HEK293 (cell line): ENCODE data around the gene CEP41.

Experiments
- BCL11B ChIP-seq: fragments of 450-650 bp; formaldehyde crosslinking; IDR thresholded peaks from 2 replicates; pipeline ENCODE4 v1.5.1; 2016; ENCODE audit warnings: low read depth, missing biosample characterization, missing genetic modification characterization
- FEZF1 ChIP-seq: fragments of 450-650 bp; formaldehyde crosslinking; IDR thresholded peaks from 2 replicates; pipeline ENCODE4 v1.5.1; 2016; ENCODE audit warnings: missing biosample characterization, missing genetic modification characterization
- GFI1B ChIP-seq: fragments of 450-650 bp; formaldehyde crosslinking; IDR thresholded peaks from 2 replicates; pipeline ENCODE4 v1.5.1; 2016; ENCODE audit warnings: missing biosample characterization, missing genetic modification characterization
- GLIS2 ChIP-seq: fragments of 450-650 bp; formaldehyde crosslinking; IDR thresholded peaks from 2 replicates; pipeline ENCODE4 v1.5.1; 2016; ENCODE audit warnings: missing biosample characterization, missing genetic modification characterization
- IKZF3 ChIP-seq: fragments of 450-650 bp; IDR thresholded peaks from 2 replicates; pipeline ENCODE4 v1.5.0; 2018; ENCODE audit warnings: missing biosample characterization, mild to moderate bottlenecking, missing genetic modification characterization, moderate library complexity
- KLF1 ChIP-seq: fragments of 450-650 bp; formaldehyde crosslinking; IDR thresholded peaks from 2 replicates; pipeline ENCODE4 v1.5.1; 2016; ENCODE audit warnings: missing biosample characterization, missing genetic modification characterization
- KLF10 ChIP-seq: fragments of 450-650 bp; IDR thresholded peaks from 2 replicates; pipeline ENCODE4 v1.5.1; 2018; ENCODE audit warnings: missing biosample characterization, mild to moderate bottlenecking, missing genetic modification characterization
- KLF16 ChIP-seq: fragments of 450-650 bp; formaldehyde crosslinking; IDR thresholded peaks from 2 replicates; pipeline ENCODE4 v1.5.1; 2017; ENCODE audit warnings: missing biosample characterization, missing genetic modification characterization
- MYNN ChIP-seq: fragments of 450-650 bp; formaldehyde crosslinking; IDR thresholded peaks from 2 replicates; pipeline ENCODE4 v1.5.1; 2016; ENCODE audit warnings: missing biosample characterization, missing genetic modification characterization, borderline replicate concordance
- PATZ1 ChIP-seq: fragments of 450-650 bp; formaldehyde crosslinking; IDR thresholded peaks from 2 replicates; pipeline ENCODE4 v1.5.1; 2016; ENCODE audit warnings: missing biosample characterization, missing genetic modification characterization
- PRDM6 ChIP-seq: fragments of 450-650 bp; formaldehyde crosslinking; IDR thresholded peaks from 2 replicates; pipeline ENCODE4 v1.5.1; 2017; ENCODE audit warnings: missing biosample characterization, missing genetic modification characterization
- TCF7L2 ChIP-seq: IDR thresholded peaks from 2 replicates; pipeline ENCODE4 v1.6.1; 2011; ENCODE audit warnings: low read depth, mild to moderate bottlenecking, inconsistent platforms, low read length, moderate library complexity, borderline replicate concordance
- YY1 ChIP-seq: fragments of 450-650 bp; formaldehyde crosslinking; IDR thresholded peaks from 2 replicates; pipeline ENCODE4 v1.5.1; 2018; ENCODE audit warnings: missing biosample characterization, missing genetic modification characterization
- ZBTB17 ChIP-seq: fragments of 450-650 bp; formaldehyde crosslinking; IDR thresholded peaks from 2 replicates; pipeline ENCODE4 v1.5.1; 2016; ENCODE audit warnings: missing biosample characterization, missing genetic modification characterization
- ZBTB20 ChIP-seq: fragments of 450-650 bp; formaldehyde crosslinking; IDR thresholded peaks from 2 replicates; pipeline ENCODE4 v1.5.1; 2016; ENCODE audit warnings: missing biosample characterization, missing genetic modification characterization
- ZBTB8A ChIP-seq: fragments of 450-650 bp; formaldehyde crosslinking; IDR thresholded peaks from 2 replicates; pipeline ENCODE4 v1.5.1; 2016; ENCODE audit warnings: missing biosample characterization, missing genetic modification characterization
- ZFP37 ChIP-seq: fragments of 450-650 bp; formaldehyde crosslinking; IDR thresholded peaks from 2 replicates; pipeline ENCODE4 v1.5.1; 2016; ENCODE audit warnings: missing biosample characterization, missing genetic modification characterization
- ZNF211 ChIP-seq: fragments of 450-650 bp; formaldehyde crosslinking; IDR thresholded peaks from 2 replicates; pipeline ENCODE4 v1.5.1; 2016; ENCODE audit warnings: low read depth, missing biosample characterization, missing genetic modification characterization
- ZNF221 ChIP-seq: fragments of 450-650 bp; formaldehyde crosslinking; IDR thresholded peaks from 2 replicates; pipeline ENCODE4 v1.5.1; 2017; ENCODE audit warnings: missing biosample characterization, missing genetic modification characterization, borderline replicate concordance
- ZNF24 ChIP-seq: fragments of 450-650 bp; formaldehyde crosslinking; IDR thresholded peaks from 2 replicates; pipeline ENCODE4 v1.5.1; 2016; ENCODE audit warnings: missing biosample characterization, missing genetic modification characterization
- ZNF266 ChIP-seq: fragments of 450-650 bp; formaldehyde crosslinking; IDR thresholded peaks from 2 replicates; pipeline ENCODE4 v1.5.1; 2016; ENCODE audit warnings: missing biosample characterization, missing genetic modification characterization, low read depth
- ZNF362 ChIP-seq: fragments of 450-650 bp; formaldehyde crosslinking; IDR thresholded peaks from 2 replicates; pipeline ENCODE4 v1.5.1; 2016; ENCODE audit warnings: missing biosample characterization, missing genetic modification characterization
- ZNF394 ChIP-seq: fragments of 450-650 bp; formaldehyde crosslinking; IDR thresholded peaks from 2 replicates; pipeline ENCODE4 v1.5.1; 2016; ENCODE audit warnings: missing biosample characterization, missing genetic modification characterization, mild to moderate bottlenecking, moderate library complexity, borderline replicate concordance
- ZNF518A ChIP-seq: fragments of 450-650 bp; formaldehyde crosslinking; conservative IDR thresholded peaks from 2 replicates; pipeline ENCODE4 v1.5.1; 2016; ENCODE audit warnings: low read depth, missing biosample characterization, missing genetic modification characterization
- ZNF544 ChIP-seq: fragments of 450-650 bp; formaldehyde crosslinking; IDR thresholded peaks from 2 replicates; pipeline ENCODE4 v1.5.0; 2017; ENCODE audit warnings: missing biosample characterization, missing genetic modification characterization
- ZNF561 ChIP-seq: fragments of 450-650 bp; IDR thresholded peaks from 2 replicates; pipeline ENCODE4 v1.5.1; 2018; ENCODE audit warnings: missing biosample characterization, missing genetic modification characterization, borderline replicate concordance
- ZNF571 ChIP-seq: fragments of 450-650 bp; formaldehyde crosslinking; IDR thresholded peaks from 2 replicates; pipeline ENCODE4 v1.5.0; 2017; ENCODE audit warnings: missing biosample characterization, missing genetic modification characterization
- ZNF626 ChIP-seq: fragments of 450-650 bp; sonication (Bioruptor Pico); formaldehyde crosslinking; IDR thresholded peaks from 2 replicates; pipeline ENCODE4 v1.5.1; 2018; ENCODE audit warnings: missing biosample characterization, missing genetic modification characterization, inconsistent platforms
- ZNF670 ChIP-seq: fragments of 450-650 bp; formaldehyde crosslinking; IDR thresholded peaks from 2 replicates; pipeline ENCODE4 v1.5.1; 2016; ENCODE audit warnings: missing biosample characterization, missing genetic modification characterization, low read depth
- ZNF791 ChIP-seq: fragments of 450-650 bp; formaldehyde crosslinking; IDR thresholded peaks from 2 replicates; pipeline ENCODE4 v1.5.1; 2016; ENCODE audit warnings: missing biosample characterization, missing genetic modification characterization
- ZSCAN23 ChIP-seq: fragments of 450-650 bp; formaldehyde crosslinking; IDR thresholded peaks from 2 replicates; pipeline ENCODE4 v1.5.1; 2016; ENCODE audit warnings: missing biosample characterization, missing genetic modification characterization

Gene CEP41

GRCh38 chr7:130440527-130441365 is at the start of gene CEP41 (continued):
- TF ChIP-seq ZBTB17 (tag by site-specific recombination) (peak; percentile 44; the same call in 1 of the 2 replicates), ZNF24 (tag by site-specific recombination) (no peak), ZNF544 (tag by site-specific recombination) (no peak), KLF1 (tag by site-specific recombination) (no peak), KLF10 (tag by site-specific recombination) (no peak), ZSCAN23 (no peak), MYNN (tag by site-specific recombination) (peak; percentile 68; the same call in 1 of the 2 replicates), ZBTB8A (tag by site-specific recombination) (peak; percentile 69; the same call in 1 of the 2 replicates), ZNF670 (no peak), YY1 (tag by site-specific recombination) (no peak), ZNF266 (tag by site-specific recombination) (no peak), GLIS2 (tag by site-specific recombination) (peak; percentile 70), PRDM6 (tag by site-specific recombination) (no peak), KLF16 (tag by site-specific recombination) (peak; percentile 45; the same call in 1 of the 2 replicates), GFI1B (tag by site-specific recombination) (no peak), ZNF394 (tag by site-specific recombination) (peak; percentile 40; the same call in 1 of the 2 replicates), ZNF362 (tag by site-specific recombination) (no peak), FEZF1 (tag by site-specific recombination) (no peak; the same call in 1 of the 2 replicates), ZNF221 (tag by site-specific recombination) (no peak), IKZF3 (tag by site-specific recombination) (no peak), BCL11B (tag by site-specific recombination) (no peak), TCF7L2 (peak; percentile 20; the same call in 1 of the 2 replicates), ZFP37 (tag by site-specific recombination) (0 out of 2 replicates have a peak, but pooled peaks have one; percentile 21), PATZ1 (peak; percentile 87), ZNF561 (tag by site-specific recombination) (peak; percentile 96), ZNF571 (tag by site-specific recombination) (no peak), ZNF211 (tag by site-specific recombination) (no peak), ZNF518A (tag by site-specific recombination) (peak; percentile 88), ZBTB20 (tag by site-specific recombination) (peak; percentile 70), ZNF626 (no peak), ZNF791 (no peak)
